AG10803 (cell line): ENCODE data around the gene NHP2.

Source experiments
- DNase-seq: peaks from one replicate; pipeline ENCODE4 v3.0.0; 2010; ENCODE audit warnings: low read depth
- H3K4me3 ChIP-seq: 2 replicates; pipeline ENCODE4 v1.5.1; 2011; ENCODE audit warnings: mild to moderate bottlenecking, low read length, control low read depth
- CTCF ChIP-seq: conservative IDR thresholded peaks from 2 replicates; pipeline ENCODE4 v1.5.1; 2011; ENCODE audit warnings: mild to moderate bottlenecking, low read length, control low read depth, inconsistent platforms

NHP2 gene

GRCh38 chr5:178174456-178174855 is 20.8 kb upstream of the NHP2 start:
- no peak overlapping the region for H3K4me3 ChIP-seq
- DNase-seq, result no peak
- TF ChIP-seq CTCF, result no peak

GRCh38 chr5:178170455-178170854 is 16.8 kb upstream of the NHP2 start:
- H3K4me3 ChIP-seq, result no peak overlapping the region
- TF ChIP-seq CTCF, result no peak
- DNase-seq, result no peak

- H3K4me3 ChIP-seq, result no peak overlapping the region
- TF ChIP-seq CTCF, result no peak
- no peak for DNase-seq
These were observed 11.9 kb upstream of the NHP2 start for GRCh38 chr5:178165581-178165980.

- TF ChIP-seq CTCF, result peak; percentile 97
- DNase-seq, result peak; percentile 58
- H3K4me3 ChIP-seq, result peak overlapping the region; percentile 35; the same call in 1 of the 2 replicates
These were observed 10.4 kb upstream of the NHP2 start for GRCh38 chr5:178163772-178164735.

GRCh38 chr5:178162481-178162880 is 8.8 kb upstream of the NHP2 start:
- no peak for DNase-seq
- no peak overlapping the region for H3K4me3 ChIP-seq
- TF ChIP-seq CTCF, result no peak

- H3K4me3 ChIP-seq, result no peak overlapping the region
- no peak for TF ChIP-seq CTCF
- DNase-seq, result no peak
These were observed 6.5 kb upstream of the NHP2 start for GRCh38 chr5:178160176-178160575.

GRCh38 chr5:178155065-178155464 is 1.4 kb upstream of the NHP2 start:
- no peak for DNase-seq
- H3K4me3 ChIP-seq, result no peak overlapping the region
- TF ChIP-seq CTCF, result no peak
